GM12878 (cell line): Measurements from ENCODE around the gene SNX7. TPM values are rescaled to one million over a fixed set of nuclear protein-coding genes. Genes with fewer than 3 reads are reported as not detected.

ENCODE experiments used
- ATAC-seq: fragments of 200-7000 bp; cut with Tn5 transposase; 3 replicates; pipeline ENCODE4 v1.9.1; 2020; ENCODE audit warnings: mild to moderate bottlenecking, moderate library complexity
- Bru-seq: library from RNA; stranded (reverse); fragments of 400-500 nt; gene quantifications from one replicate; lab custom pipeline; 2021; lab: Mats Ljungman, UMichigan
- BruChase-seq, 2 experiments: library from RNA; stranded (reverse); fragments of 400-500 nt; gene quantifications; one replicate each; lab custom pipeline; 2021; lab: Mats Ljungman, UMichigan
- BruUV-seq: library from RNA; stranded (reverse); fragments of 400-500 nt; replicated peaks from 2 replicates; lab custom pipeline; 2021; lab: Mats Ljungman, UMichigan
- CTCF ChIA-PET: fragments of 300-600 bp; sonication (Branson Sonifier 250); formaldehyde crosslinking; extraction: SDS; loops from one replicate; lab custom pipeline; 2021; ENCODE audit warnings: inconsistent platforms; lab: Yijun Ruan, JAX
- POLR2A ChIA-PET: fragments of 350-600 bp; formaldehyde crosslinking; extraction: SDS; loops from one replicate; lab custom pipeline; 2021; ENCODE audit warnings: inconsistent platforms; lab: Charles Lee
- RAD21 ChIA-PET: fragments of 300-600 bp; sonication (Branson Sonifier 250); formaldehyde crosslinking; loops from one replicate; lab custom pipeline; 2023; ENCODE audit warnings: antibody characterized with exemption; ENCODE audit not compliant: unreplicated experiment; lab: Charles Lee
- SMC1A ChIA-PET: fragments of 300-600 bp; sonication (Branson Sonifier 250); formaldehyde crosslinking; loops from one replicate; lab custom pipeline; 2023; ENCODE audit not compliant: unreplicated experiment, uncharacterized antibody; lab: Charles Lee
- DNase-seq: peaks from one replicate; pipeline ENCODE4 v3.0.0-alpha.2; 2011; ENCODE audit warnings: low read depth, low spot score
- FAIRE-seq: peaks from 3 replicates; lab custom pipeline; 2011; peaks lifted over from hg19 to GRCh38; lab: Jason Lieb, UNC
- H2AFZ ChIP-seq: 2 replicates; pipeline ENCODE4 v1.6.0; 2011; ENCODE audit warnings: low read depth, low read length, control low read depth; ENCODE audit not compliant: control insufficient read depth
- H3K27ac ChIP-seq: 2 replicates; pipeline ENCODE4 v1.5.1; 2011; ENCODE audit warnings: control low read depth; ENCODE audit not compliant: control insufficient read depth, insufficient read depth
- H3K27me3 ChIP-seq, 2 experiments: replicated peaks in 1 of 2; 2 replicates each; pipeline versions ENCODE4 v1.6.0 to v1.6.1; 2011; ENCODE audit warnings: low read length in 1 of 2; ENCODE audit not compliant: control insufficient read depth in 2 of 2, insufficient read depth in 2 of 2
- H3K36me3 ChIP-seq, 2 experiments: 2 replicates each; pipeline ENCODE4 v1.5.1; 2011; ENCODE audit warnings: low read length in 1 of 2; ENCODE audit not compliant: control insufficient read depth in 2 of 2, insufficient read depth in 2 of 2
- H3K4me1 ChIP-seq: 2 replicates; pipeline ENCODE4 v1.6.1; 2011; ENCODE audit warnings: mild to moderate bottlenecking, low read length, moderate library complexity, mixed read lengths; ENCODE audit not compliant: control insufficient read depth, insufficient read depth
- H3K4me2 ChIP-seq: 2 replicates; pipeline ENCODE4 v1.6.0; 2011; ENCODE audit warnings: control low read depth; ENCODE audit not compliant: control insufficient read depth, insufficient read depth
- H3K4me3 ChIP-seq: fragments of 200-600 bp; sonication (generic); 2 replicates; pipeline ENCODE4 v1.5.1; 2016
- H3K79me2 ChIP-seq: 2 replicates; pipeline ENCODE4 v1.6.0; 2011; ENCODE audit warnings: low read length; ENCODE audit not compliant: control insufficient read depth, insufficient read depth
- H3K9ac ChIP-seq: 2 replicates; pipeline ENCODE4 v1.8.0; 2011; ENCODE audit warnings: low read length, control low read depth, mixed read lengths; ENCODE audit not compliant: control insufficient read depth, insufficient read depth
- H3K9me3 ChIP-seq: replicated peaks from 3 replicates; pipeline ENCODE4 v1.5.1; 2011; ENCODE audit warnings: mild to moderate bottlenecking, low read length; ENCODE audit not compliant: control insufficient read depth, insufficient read depth
- H4K20me1 ChIP-seq: 2 replicates; pipeline ENCODE4 v1.6.0; 2011; ENCODE audit not compliant: control insufficient read depth, insufficient read depth
- BACH1 ChIP-seq: fragments of 450-650 bp; IDR thresholded peaks from 2 replicates; pipeline ENCODE4 v1.6.1; 2017; ENCODE audit warnings: mild to moderate bottlenecking, borderline replicate concordance
- CEBPB ChIP-seq, 2 experiments: fragments of 150-350 bp in 1 of 2; IDR thresholded peaks; 2 replicates each; pipeline ENCODE4 v1.6.1; 2012 to 2014; ENCODE audit warnings: low read depth in 2 of 2, low read length in 2 of 2, borderline replicate concordance in 1 of 2, inconsistent platforms in 1 of 2
- EED ChIP-seq: sonication (generic); IDR thresholded peaks from 2 replicates; pipeline ENCODE4 v1.6.1; 2016; ENCODE audit warnings: antibody characterized with exemption, low read depth
- ETV6 ChIP-seq, 2 experiments: fragments of 450-650 bp in 1 of 2; IDR thresholded peaks in 1 of 2; conservative IDR thresholded peaks in 1 of 2; 2 replicates each; pipeline ENCODE4 v1.6.1; 2014; ENCODE audit warnings: antibody characterized with exemption in 1 of 2, borderline replicate concordance in 1 of 2, low read depth in 1 of 2, mild to moderate bottlenecking in 1 of 2, moderate library complexity in 1 of 2
- EZH2 ChIP-seq: IDR thresholded peaks from 2 replicates; pipeline ENCODE4 v1.6.1; 2012; ENCODE audit warnings: low read depth, mild to moderate bottlenecking, control low read depth, inconsistent platforms, low read length, borderline replicate concordance; ENCODE audit not compliant: control insufficient read depth
- FOS ChIP-seq: IDR thresholded peaks from 3 replicates; pipeline ENCODE4 v1.6.1; 2011; ENCODE audit warnings: borderline replicate concordance; ENCODE audit not compliant: insufficient read length; ENCODE audit errors: extremely low read depth
- GATAD2B ChIP-seq: fragments of 450-650 bp; conservative IDR thresholded peaks from 2 replicates; pipeline ENCODE4 v1.6.1; 2017; ENCODE audit warnings: low read depth, mild to moderate bottlenecking, moderate library complexity
- HDAC2 ChIP-seq: fragments of 200-600 bp; sonication (generic); IDR thresholded peaks from 2 replicates; pipeline ENCODE4 v1.6.1; 2017
- POLR2A ChIP-seq: IDR thresholded peaks from 2 replicates; pipeline ENCODE4 v1.6.1; 2011; ENCODE audit warnings: low read depth, mild to moderate bottlenecking, low read length
- WGBS: methylation state at CpG from one replicate; pipeline ENCODE4 v1.1.6; 2016; ENCODE audit warnings: low lambda C conversion rate; ENCODE audit not compliant: insufficient replicate concordance, insufficient coverage; ENCODE audit errors: missing lambda C conversion rate; 5-methylcytosine and 5-hydroxymethylcytosine counted together
- in situ Hi-C: fragments of 300-500 bp; cut with MboI; formaldehyde crosslinking; loops from 9 replicates; pipeline ENCODE4 v1.14.3; 2018; ENCODE audit warnings: mixed read lengths
- intact Hi-C: fragments of 100-400 bp; cut with micrococcal nuclease; formaldehyde crosslinking; loops from one replicate; pipeline ENCODE4 v1.14.2; 2022; ENCODE audit not compliant: unreplicated experiment
- long read RNA-seq, 2 experiments: library from polyadenylated mRNA; unstranded; transcript quantifications; one replicate each; pipeline ENCODE4 v2.0.0, GENCODE V29; 2019 to 2020
- polyA minus RNA-seq, 3 experiments: library from RNA; depleted of rRNA, polyadenylated mRNA; stranded (reverse); fragments of >200 nt; gene quantifications; 2 replicates each; pipeline ENCODE4 v1.2.3, GENCODE V29; 2011
- polyA plus RNA-seq, 11 experiments: library from polyadenylated mRNA; depleted of rRNA in 4 of 11; unstranded in 6 of 11; stranded (reverse) in 5 of 11; fragments of >200 nt; fragmentation: Nextera tagmentation in 4 of 11; fragmentation: Illumina TruSeq in 1 of 11; extraction: Ambion mirVana in 4 of 11; extraction: Trizol in 1 of 11; gene quantifications; 1 replicate in 1 of 11; 2 replicates in 10 of 11; pipeline versions ENCODE4 v1.2.1 to v1.2.3, GENCODE V29; 2011 to 2016; ENCODE audit warnings: inconsistent platforms in 2 of 11, missing spikeins in 2 of 11, low read depth in 1 of 11
- total RNA-seq, 4 experiments: library from RNA; depleted of rRNA in 3 of 4; stranded (reverse); fragments of >200 nt in 3 of 4; fragmentation: Illumina TruSeq in 1 of 4; extraction: Trizol in 1 of 4; gene quantifications; 2 replicates each; pipeline versions ENCODE4 v1.2.1 to v1.2.3, GENCODE V29; 2013 to 2021
- TF ChIP-seq, protein P1 (sequence below): fragments of 450-650 bp; IDR thresholded peaks from 2 replicates; pipeline ENCODE4 v1.6.1; 2017; ENCODE audit warnings: mild to moderate bottlenecking, moderate library complexity

SNX7 gene, protein sequence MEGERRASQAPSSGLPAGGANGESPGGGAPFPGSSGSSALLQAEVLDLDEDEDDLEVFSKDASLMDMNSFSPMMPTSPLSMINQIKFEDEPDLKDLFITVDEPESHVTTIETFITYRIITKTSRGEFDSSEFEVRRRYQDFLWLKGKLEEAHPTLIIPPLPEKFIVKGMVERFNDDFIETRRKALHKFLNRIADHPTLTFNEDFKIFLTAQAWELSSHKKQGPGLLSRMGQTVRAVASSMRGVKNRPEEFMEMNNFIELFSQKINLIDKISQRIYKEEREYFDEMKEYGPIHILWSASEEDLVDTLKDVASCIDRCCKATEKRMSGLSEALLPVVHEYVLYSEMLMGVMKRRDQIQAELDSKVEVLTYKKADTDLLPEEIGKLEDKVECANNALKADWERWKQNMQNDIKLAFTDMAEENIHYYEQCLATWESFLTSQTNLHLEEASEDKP
- total RNA-seq (2013; cell fraction: nucleolus; rRNA removed) = 0.58 and 0.59 TPM in 2 replicates
- total RNA-seq (2014; rRNA removed) (0.23 and 0.71 TPM in 2 replicates), total RNA-seq (2014; rRNA removed; fragmentation: Illumina TruSeq; extraction: Trizol) (0.23 and 0.27 TPM in 2 replicates), total RNA-seq (2021) (0.19 and 0.31 TPM in 2 replicates), polyA plus RNA-seq (2011; rRNA removed) (0.81 and 1.1 TPM in 2 replicates), polyA plus RNA-seq (2014; fragmentation: Illumina TruSeq; extraction: Trizol) (0.14 and 0.37 TPM in 2 replicates), polyA plus RNA-seq (2014; fragmentation: Nextera tagmentation; extraction: Ambion mirVana) (under 1 TPM; 0.26 to 0.52 TPM), polyA plus RNA-seq (2014; rRNA removed) (0.14 and 0.32 TPM in 2 replicates), polyA plus RNA-seq (2016; fragmentation: Nextera tagmentation; extraction: Ambion mirVana) (under 1 TPM; 0.77 to 0.82 TPM), polyA minus RNA-seq (2011; rRNA and poly(A)+ RNA removed) (0.10 and 0.15 TPM in 2 replicates), Bru-seq, nascent RNA (percentile 42 among the genes with signal in this experiment), BruChase-seq, experiment 1, labeled RNA remaining after a 6-hour chase (percentile 35 among the genes with signal in this experiment), BruChase-seq, experiment 2, labeled RNA remaining after a 2-hour chase (percentile 33 among the genes with signal in this experiment)
- polyA plus RNA-seq (2011; ENCODE audit: low read depth) = 0.22 TPM
- polyA plus RNA-seq (2011; cell fraction: cytosol; rRNA removed) = 0.24 and 2.9 TPM in 2 replicates
- polyA plus RNA-seq (2011; cell fraction: nucleus; rRNA removed) = 0.22 and 0.28 TPM in 2 replicates
- polyA plus RNA-seq (2012) = 0.22 and 0.34 TPM in 2 replicates
- not detected in 2 replicates for polyA minus RNA-seq (2011; cell fraction: cytosol; rRNA and poly(A)+ RNA removed)
- polyA minus RNA-seq (2011; cell fraction: nucleus; rRNA and poly(A)+ RNA removed) = not detected in 2 replicates
- long read RNA-seq, experiment 1, partial matches to known transcripts = 0 of 3 reads
- long read RNA-seq, experiment 1, other reads (novel, unspliced or antisense) = 0 of 3 reads
- long read RNA-seq, experiment 2, transcript SNX7-201 (9 exons, 1,734 nt) = major isoform, 6 of 12 reads
- long read RNA-seq, experiment 2, partial matches to known transcripts = 1 of 12 reads
- long read RNA-seq, experiment 2, other reads (novel, unspliced or antisense) = 5 of 12 reads

DNA sequence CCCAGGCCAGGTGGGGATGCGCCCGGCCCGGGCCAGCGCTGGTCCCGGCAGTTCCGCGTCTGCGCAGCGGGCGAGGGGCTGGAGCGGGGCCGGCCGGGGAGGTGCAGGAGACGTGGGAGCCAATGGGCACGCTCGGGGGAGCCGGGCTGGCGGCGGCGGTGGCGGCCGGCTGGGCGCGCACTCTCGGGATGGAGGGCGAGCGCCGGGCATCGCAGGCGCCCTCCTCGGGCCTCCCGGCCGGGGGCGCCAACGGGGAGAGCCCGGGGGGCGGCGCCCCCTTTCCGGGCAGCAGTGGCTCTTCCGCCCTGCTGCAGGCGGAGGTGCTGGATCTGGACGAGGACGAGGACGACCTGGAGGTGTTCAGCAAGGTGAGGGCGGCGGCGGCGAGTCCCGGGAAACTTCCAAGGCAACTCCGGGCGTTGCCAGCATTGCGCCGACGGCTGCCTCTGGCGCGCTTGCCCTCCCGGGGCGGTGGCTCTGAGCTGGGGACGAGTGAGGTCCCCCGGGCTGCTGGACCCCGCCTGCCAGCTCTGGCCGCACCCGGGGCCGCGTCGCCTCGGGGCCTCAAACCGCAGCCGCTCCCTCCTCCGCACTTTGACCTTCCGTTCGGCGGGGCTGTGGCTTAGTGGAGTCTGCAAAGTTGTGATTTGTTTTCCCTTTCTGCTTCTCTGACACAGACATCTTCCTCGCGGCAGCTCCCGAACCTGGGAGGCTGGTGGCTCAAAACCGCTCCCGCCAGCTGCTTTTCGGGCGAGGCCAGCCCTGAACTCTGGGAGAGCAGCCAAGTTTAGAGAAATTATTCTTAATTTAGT is at the start of gene SNX7:
TSS of gene SNX7 (plus strand) at position 178 of the 812 bp plus-strand sequence. CDS start at position 189, 11 bp downstream.
- no peak for FAIRE-seq
- SMC1A ChIA-PET = interaction anchor here (1.0 to 1.3 kb wide), 2 partner anchors 73 to 98 kb away, joined by 3 read pairs; no protein-coding TSS in a partner anchor
- no peak for DNase-seq
- Histone ChIP-seq H3K79me2 (no peaks in the 10 kb centered on the region), H3K4me3 (peak within 1 kb of the TSS; percentile 10; the same call in 1 of the 2 replicates), H4K20me1 (no peaks in the 10 kb centered on the region), H3K27me3 (peaks cover 0 to 2% of the 10 kb centered on the region in 2 experiments; a peak in 2 of 4 replicates), H3K4me2 (peak within 1 kb of the TSS; percentile 28; the same call in 1 of the 2 replicates), H3K27ac (no peak within 1 kb of the TSS), H2AFZ (no peak within 1 kb of the TSS), H3K9me3 (no peaks in the 10 kb centered on the region), H3K36me3 (no peaks in the 10 kb centered on the region), H3K4me1 (no peaks in the 10 kb centered on the region), H3K9ac (no peak within 1 kb of the TSS)
- POLR2A ChIA-PET = no interaction called here
- peak; percentile 88 for ATAC-seq
- 13% methylated on average over 57 of the region's 80 CpGs for WGBS
- RAD21 ChIA-PET = interaction anchor here (1.0 kb wide), 1 partner anchor 72 kb away, joined by 3 read pairs; no protein-coding TSS in a partner anchor
- BruUV-seq = no TSS peak
- CTCF ChIA-PET = interaction anchor here (0.7 to 0.9 kb wide), 2 partner anchors 67 to 88 kb away, joined by 3 to 6 read pairs; no protein-coding TSS in a partner anchor
- in situ Hi-C loops = no loop called here
- intact Hi-C loops = no loop called here
- no peak for TF ChIP-seq ETV6 (conservative IDR thresholded peaks at IDR 0.05 in 1 of 2, IDR thresholded peaks at IDR 0.05 in 1 of 2; ENCODE audit: borderline replicate concordance in 1 of 2, low read depth in 1 of 2)
- TF ChIP-seq FOS = no peak
- no peak for TF ChIP-seq CEBPB (IDR thresholded peaks at IDR 0.05; ENCODE audit: borderline replicate concordance in 1 of 2, low read depth in 2 of 2, low read length in 2 of 2)
- TF ChIP-seq HDAC2 = no peak
- no peak for TF ChIP-seq EED
- TF ChIP-seq BACH1 = no peak
- TF ChIP-seq, protein P1, sequence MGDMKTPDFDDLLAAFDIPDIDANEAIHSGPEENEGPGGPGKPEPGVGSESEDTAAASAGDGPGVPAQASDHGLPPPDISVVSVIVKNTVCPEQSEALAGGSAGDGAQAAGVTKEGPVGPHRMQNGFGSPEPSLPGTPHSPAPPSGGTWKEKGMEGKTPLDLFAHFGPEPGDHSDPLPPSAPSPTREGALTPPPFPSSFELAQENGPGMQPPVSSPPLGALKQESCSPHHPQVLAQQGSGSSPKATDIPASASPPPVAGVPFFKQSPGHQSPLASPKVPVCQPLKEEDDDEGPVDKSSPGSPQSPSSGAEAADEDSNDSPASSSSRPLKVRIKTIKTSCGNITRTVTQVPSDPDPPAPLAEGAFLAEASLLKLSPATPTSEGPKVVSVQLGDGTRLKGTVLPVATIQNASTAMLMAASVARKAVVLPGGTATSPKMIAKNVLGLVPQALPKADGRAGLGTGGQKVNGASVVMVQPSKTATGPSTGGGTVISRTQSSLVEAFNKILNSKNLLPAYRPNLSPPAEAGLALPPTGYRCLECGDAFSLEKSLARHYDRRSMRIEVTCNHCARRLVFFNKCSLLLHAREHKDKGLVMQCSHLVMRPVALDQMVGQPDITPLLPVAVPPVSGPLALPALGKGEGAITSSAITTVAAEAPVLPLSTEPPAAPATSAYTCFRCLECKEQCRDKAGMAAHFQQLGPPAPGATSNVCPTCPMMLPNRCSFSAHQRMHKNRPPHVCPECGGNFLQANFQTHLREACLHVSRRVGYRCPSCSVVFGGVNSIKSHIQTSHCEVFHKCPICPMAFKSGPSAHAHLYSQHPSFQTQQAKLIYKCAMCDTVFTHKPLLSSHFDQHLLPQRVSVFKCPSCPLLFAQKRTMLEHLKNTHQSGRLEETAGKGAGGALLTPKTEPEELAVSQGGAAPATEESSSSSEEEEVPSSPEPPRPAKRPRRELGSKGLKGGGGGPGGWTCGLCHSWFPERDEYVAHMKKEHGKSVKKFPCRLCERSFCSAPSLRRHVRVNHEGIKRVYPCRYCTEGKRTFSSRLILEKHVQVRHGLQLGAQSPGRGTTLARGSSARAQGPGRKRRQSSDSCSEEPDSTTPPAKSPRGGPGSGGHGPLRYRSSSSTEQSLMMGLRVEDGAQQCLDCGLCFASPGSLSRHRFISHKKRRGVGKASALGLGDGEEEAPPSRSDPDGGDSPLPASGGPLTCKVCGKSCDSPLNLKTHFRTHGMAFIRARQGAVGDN = no peak
- TF ChIP-seq POLR2A = no peak
- no peak for TF ChIP-seq EZH2
- 0 out of 2 replicates have a peak, but pooled peaks have one; percentile 55 for TF ChIP-seq GATAD2B
